GM19467 (cell line): ENCODE data around the gene PAXX.
"Not testable (repeated sequence)": the region's sequence is repeated elsewhere in the genome, so short reads cannot be mapped to it uniquely, and the experiment has no call there.

Experiments used
- ATAC-seq: cut with Tn5 transposase; IDR thresholded peaks from one replicate; pipeline ENCODE4 v1.9.1; 2021; ENCODE audit warnings: mild to moderate bottlenecking, moderate library complexity; ENCODE audit not compliant: unreplicated experiment

Gene PAXX

GRCh38 chr9:137029058-137029936 is 37.1 kb downstream of the PAXX start:
- no peak for ATAC-seq

GRCh38 chr9:137030006-137030405 is 37.8 kb downstream of the PAXX start:
- no peak for ATAC-seq

GRCh38 chr9:137030538-137031527 is 38.6 kb downstream of the PAXX start:
- no peak for ATAC-seq

- no peak for ATAC-seq
These were observed 39.9 kb downstream of the PAXX start, which contains the start of gene FUT7 for GRCh38 chr9:137031904-137032640. TSS of gene FUT7 (minus strand) at chr9:137032088. CDS start at chr9:137031991, 97 bp downstream.

- no peak for ATAC-seq
These were observed 40.6 kb downstream of the PAXX start for GRCh38 chr9:137032858-137033257.

- not testable (repeated sequence) for ATAC-seq
These were observed 41.3 kb downstream of the PAXX start for GRCh38 chr9:137033481-137033880.

- ATAC-seq: no peak
These were observed 42.0 kb downstream of the PAXX start for GRCh38 chr9:137034039-137034708.

- ATAC-seq: no peak
These were observed 42.7 kb downstream of the PAXX start for GRCh38 chr9:137034709-137035506.

- ATAC-seq: no peak
These were observed 43.2 kb downstream of the PAXX start for GRCh38 chr9:137035507-137035834.

GRCh38 chr9:137035937-137036336 is 43.7 kb downstream of the PAXX start:
- ATAC-seq: no peak

GRCh38 chr9:137037035-137037434 is 44.8 kb downstream of the PAXX start:
- ATAC-seq: no peak

GRCh38 chr9:137037483-137037882 is 45.3 kb downstream of the PAXX start:
- no peak for ATAC-seq

GRCh38 chr9:137038916-137039315 is 46.7 kb downstream of the PAXX start:
- ATAC-seq: no peak

GRCh38 chr9:137039611-137040366 is 47.6 kb downstream of the PAXX start:
- ATAC-seq: no peak

GRCh38 chr9:137040568-137040967 is 48.3 kb downstream of the PAXX start:
- no peak for ATAC-seq

- ATAC-seq: no peak
These were observed 48.9 kb downstream of the PAXX start for GRCh38 chr9:137041124-137041523.

- ATAC-seq: no peak
These were observed 50.8 kb downstream of the PAXX start for GRCh38 chr9:137042751-137043727.
